GM21786 (cell line): Measurements from ENCODE around the gene SNX5.

Experiments
- ATAC-seq: cut with Tn5 transposase; IDR thresholded peaks from one replicate; pipeline ENCODE4 v1.9.1; 2021; ENCODE audit not compliant: unreplicated experiment

SNX5 gene

GRCh38 chr20:17941087-17941825, 27.3 kb downstream of the SNX5 start:
- no peak for ATAC-seq

GRCh38 chr20:17940224-17940971, 28.2 kb downstream of the SNX5 start:
- no peak for ATAC-seq

GRCh38 chr20:17939622-17940223, 28.9 kb downstream of the SNX5 start:
- no peak for ATAC-seq

- ATAC-seq = peak; percentile 64
Measured at GRCh38 chr20:17938871-17939619, 29.5 kb downstream of the SNX5 start.

- ATAC-seq = no peak
Measured at GRCh38 chr20:17936761-17937732, 31.5 kb downstream of the SNX5 start.

GRCh38 chr20:17936286-17936760, 32.3 kb downstream of the SNX5 start:
- no peak for ATAC-seq

- ATAC-seq = no peak
Measured at GRCh38 chr20:17935761-17936160, 32.8 kb downstream of the SNX5 start.

- ATAC-seq = no peak
Measured at GRCh38 chr20:17935186-17935585, 33.4 kb downstream of the SNX5 start.

- no peak for ATAC-seq
Measured at GRCh38 chr20:17934141-17934862, 34.3 kb downstream of the SNX5 start.

GRCh38 chr20:17933711-17934110, 34.9 kb downstream of the SNX5 start:
- no peak for ATAC-seq

GRCh38 chr20:17933121-17933520, 35.5 kb downstream of the SNX5 start:
- ATAC-seq = no peak

GRCh38 chr20:17932396-17932795, 36.2 kb downstream of the SNX5 start:
- no peak for ATAC-seq

- no peak for ATAC-seq
Measured at GRCh38 chr20:17931513-17931912, 37.1 kb downstream of the SNX5 start.

- ATAC-seq = no peak
Measured at GRCh38 chr20:17928633-17929311, 39.8 kb downstream of the SNX5 start.

- ATAC-seq = no peak
Measured at GRCh38 chr20:17928211-17928611, 40.4 kb downstream of the SNX5 start.

GRCh38 chr20:17925940-17926300, 42.7 kb downstream of the SNX5 start:
- no peak for ATAC-seq

- ATAC-seq = no peak
Measured at GRCh38 chr20:17925141-17925939, 43.3 kb downstream of the SNX5 start.

GRCh38 chr20:17921774-17922173, 46.8 kb downstream of the SNX5 start:
- ATAC-seq = no peak
